Brain pericyte (primary cell): Measurements from ENCODE around the gene GLOD4.

Experiments used
- DNase-seq: peaks from one replicate; pipeline ENCODE4 v3.0.0-alpha.2; 2012; ENCODE audit warnings: low read depth, low spot score

GLOD4 gene

DNA sequence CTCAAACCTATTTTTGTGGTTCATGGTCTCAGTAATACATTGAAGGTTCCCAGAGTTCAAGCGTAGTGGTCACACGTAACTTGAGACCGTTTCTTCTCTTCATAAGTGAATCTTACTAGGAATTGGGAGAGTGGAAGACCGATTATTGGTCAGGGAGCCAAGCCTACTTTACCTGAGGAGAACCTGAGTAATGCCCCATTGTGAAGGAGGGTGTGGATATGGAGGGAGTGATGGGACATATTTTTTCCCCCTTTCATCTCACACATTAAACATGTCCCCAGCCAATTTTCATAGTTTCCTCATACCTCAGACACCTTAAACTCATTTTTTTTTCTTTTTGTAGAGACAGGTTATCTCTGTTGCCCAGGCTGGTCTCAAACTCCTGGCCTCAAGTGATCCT is 38.9 kb downstream of the GLOD4 start:
- DNase-seq = no peak

DNA sequence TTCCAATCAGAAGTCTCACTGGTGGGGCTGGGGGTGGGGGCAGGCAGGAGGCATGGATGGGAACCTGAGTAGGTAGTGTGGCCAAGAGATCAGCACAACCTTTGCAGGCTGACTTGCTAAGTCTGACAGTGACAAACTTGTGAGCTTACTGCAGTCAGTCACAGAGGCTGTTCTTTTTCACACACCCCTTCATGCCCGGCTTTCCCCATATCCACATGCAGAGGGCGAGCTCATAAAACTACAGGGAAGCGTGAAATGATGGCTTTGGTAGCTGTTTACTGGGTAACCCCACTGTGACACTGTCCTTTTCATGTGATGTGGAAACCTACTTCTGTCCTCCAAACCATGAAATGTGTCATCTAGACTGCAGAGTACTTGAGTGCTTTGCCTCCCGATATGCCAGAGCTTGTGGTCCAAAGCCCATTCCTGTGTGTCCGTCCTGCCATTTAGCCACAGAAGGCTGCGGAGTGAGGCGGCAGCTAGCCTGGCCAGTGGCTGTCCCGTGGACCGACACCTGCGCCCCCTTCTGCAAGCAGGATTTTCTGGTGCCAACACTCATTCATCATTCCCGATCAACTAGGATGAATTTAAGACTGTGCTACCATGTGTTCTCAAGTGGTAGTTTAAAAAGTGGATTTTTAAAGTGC is 39.8 kb downstream of the GLOD4 start:
- DNase-seq = no peak

DNA sequence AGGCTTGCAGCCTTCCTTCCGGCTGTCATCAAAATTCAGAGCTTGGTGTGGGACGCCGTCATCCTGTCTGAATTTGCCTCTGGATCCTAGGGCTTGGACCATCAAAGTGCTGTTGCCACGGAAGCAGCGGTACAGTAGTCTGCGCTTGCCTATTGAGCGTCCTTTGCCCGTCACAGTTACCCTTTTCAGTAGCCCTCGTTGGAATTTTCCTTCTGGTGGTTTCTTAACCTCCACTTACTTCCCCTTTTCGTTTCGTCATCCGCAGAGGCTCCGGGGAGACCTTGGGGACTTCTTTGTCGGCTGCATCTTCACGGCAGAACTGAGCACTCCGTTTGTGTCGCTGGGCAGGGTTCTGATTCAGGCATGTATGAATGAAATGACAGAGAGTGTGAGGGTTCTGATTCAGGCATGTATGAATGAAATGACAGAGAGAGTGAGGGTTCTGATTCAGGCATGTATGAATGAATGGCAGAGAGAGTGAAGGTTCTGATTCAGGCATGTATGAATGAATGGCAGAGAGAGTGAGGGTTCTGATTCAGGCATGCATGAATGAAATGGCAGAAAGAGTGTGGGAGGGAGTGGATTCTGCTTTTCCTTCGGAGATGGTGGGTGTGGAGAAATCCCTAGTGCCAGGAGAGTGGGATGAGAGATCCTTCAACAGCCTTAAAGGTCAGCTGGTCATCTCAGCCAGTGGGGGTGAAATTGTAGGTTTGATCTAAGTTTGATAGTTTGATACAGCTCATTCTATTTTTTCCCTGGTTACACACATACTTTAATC is 41.7 kb downstream of the GLOD4 start:
- DNase-seq = no peak

DNA sequence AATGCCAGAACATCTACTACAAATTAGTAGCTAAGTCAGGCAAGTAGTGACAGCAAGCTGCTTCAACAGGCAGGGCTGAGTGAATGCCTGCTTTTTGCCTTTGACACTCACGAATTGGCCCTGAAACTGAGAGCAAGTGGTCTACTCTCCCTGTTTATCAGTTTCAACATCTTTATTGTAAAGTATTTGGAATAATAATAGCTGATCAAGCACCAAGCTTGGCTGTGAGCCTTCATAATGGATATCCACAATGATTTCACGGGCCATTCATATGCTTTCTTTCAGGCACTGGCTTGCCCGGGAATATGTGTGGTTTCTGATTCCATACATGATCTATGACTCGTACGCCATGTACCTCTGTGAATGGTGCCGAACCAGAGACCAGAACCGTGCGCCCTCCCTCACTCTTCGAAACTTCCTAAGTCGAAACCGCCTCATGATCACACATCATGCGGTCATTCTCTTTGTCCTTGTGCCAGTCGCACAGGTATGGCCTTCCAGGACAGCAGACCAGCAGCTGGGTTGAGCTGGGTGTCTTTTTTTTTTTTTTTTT is 44.4 kb downstream of the GLOD4 start:
- no peak for DNase-seq

DNA sequence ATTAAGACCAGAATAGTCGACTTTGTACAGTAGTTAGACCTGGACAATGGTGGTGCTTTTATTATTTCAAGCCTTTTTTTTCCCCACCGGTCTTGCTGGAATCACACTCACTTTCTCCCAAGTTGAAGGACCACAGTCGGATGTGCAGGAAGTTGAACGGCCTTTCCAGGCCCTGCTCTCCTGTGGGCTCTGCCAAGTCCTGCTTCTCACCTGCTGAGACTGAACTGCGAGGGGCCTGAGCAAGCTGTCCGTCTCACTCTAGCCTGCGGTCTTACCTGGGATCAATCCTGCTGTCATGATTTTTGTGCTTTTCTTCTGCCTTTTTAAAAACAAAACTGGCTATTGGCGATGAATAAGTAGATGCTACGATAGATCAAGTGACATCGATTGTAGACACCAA is 48.3 kb downstream of the GLOD4 start:
- no peak for DNase-seq

GRCh38 chr17:732902-733720 is 49.0 kb downstream of the GLOD4 start:
- DNase-seq = no peak

GRCh38 chr17:732067-732901 is 49.8 kb downstream of the GLOD4 start, which contains the start of gene TLCD3A:
TSS of gene TLCD3A (plus strand) at chr17:732596. CDS start at chr17:732648, 52 bp downstream.
- DNase-seq = no peak

- DNase-seq = no peak
These were observed 50.4 kb downstream of the GLOD4 start for GRCh38 chr17:731644-732066.

DNA sequence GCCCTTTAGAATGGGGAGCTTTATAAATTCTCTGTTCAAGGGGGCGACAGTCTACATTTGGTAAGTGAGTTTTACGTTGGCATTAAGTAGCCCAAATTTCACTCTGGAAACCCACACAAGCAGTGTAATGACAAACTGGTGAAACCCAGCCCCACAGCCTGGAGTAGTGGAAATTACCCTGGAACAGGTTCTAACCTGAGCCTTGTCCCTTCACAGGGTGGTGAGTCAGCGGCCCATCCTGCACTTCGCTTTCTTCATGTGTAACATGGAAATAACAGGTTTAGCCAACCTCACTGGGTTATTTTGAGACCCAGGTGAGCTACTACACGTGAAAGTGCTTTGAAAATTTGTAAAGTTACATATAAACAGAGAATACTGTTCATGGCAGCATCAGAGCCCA is 53.2 kb downstream of the GLOD4 start:
- no peak for DNase-seq

DNA sequence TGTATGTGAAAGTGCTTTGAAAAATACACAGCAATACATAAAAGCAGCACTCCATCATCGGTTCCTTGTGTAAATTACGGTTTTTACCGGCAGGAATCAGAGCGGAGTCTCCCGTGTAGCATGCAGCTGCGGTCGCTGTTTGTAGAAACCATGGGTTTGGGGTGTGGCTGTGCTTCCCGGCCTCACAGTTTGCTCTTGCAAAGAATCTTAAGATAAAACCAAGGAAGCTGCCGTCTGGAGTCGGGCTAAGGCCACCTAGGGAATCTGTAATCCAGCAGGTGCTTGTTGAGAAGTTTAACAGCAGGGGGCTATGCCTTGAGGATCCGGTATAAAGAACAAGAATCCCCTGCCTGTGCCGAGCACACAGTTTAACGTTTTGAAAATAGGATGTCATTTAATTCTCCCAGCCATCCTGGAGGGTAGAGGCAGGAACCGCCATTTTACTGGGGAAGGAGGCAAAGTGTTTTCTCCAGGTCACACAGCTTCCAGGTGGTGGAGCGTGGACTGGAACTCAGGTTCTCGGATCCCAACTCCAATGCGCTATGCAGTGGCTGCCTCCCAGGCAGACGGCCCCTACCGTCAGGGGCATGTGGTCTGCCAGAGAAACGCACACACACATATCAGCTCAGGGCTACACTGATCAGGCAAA is 55.7 kb downstream of the GLOD4 start:
- no peak for DNase-seq

GRCh38 chr17:725746-726145 is 56.3 kb downstream of the GLOD4 start:
- no peak for DNase-seq

DNA sequence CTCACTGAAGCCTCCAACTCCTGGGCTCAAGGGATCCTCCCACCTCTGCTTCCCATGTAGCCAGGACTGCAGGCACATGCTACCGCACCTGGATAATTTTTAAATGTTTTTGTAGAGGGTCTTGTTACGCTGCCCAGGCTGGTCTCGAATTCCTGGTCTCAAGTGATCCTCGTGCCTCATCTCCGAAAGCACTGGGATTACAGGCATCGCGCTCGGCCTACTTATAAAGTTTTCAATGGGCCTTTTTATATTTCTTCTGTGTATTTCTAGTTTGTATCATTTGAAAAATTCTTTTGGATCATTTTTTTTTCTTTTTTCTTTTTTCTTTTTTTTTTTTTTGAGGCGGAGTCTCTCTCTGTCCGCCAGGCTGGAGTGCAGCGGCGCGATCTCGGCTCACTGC is 57.0 kb downstream of the GLOD4 start:
- DNase-seq = no peak

DNA sequence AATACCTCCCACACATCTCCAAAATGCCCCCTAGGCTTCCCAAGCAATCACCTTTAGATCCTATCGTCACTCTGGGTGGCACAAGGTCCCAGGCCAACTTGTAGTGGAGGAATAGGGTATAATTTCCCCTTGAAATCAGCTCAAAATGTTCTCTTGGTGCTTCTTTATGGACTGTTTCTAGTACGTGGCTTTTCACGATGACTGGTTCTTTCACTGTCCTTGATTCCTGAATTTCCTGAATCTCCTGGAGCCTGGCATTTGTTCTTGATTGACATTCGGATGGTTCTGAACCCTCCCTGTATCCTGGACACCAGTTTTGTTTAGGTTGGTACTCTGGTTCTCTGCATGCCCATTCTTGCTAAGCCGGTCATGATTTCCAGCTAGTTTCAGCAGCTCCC is 60.5 kb downstream of the GLOD4 start:
- no peak for DNase-seq

- no peak for DNase-seq
These were observed 61.2 kb downstream of the GLOD4 start for GRCh38 chr17:720706-721539.

GRCh38 chr17:718075-718474 is 64.0 kb downstream of the GLOD4 start:
- no peak for DNase-seq
